ENCODE data around the gene PER3. TPM values are rescaled to one million over a fixed set of nuclear protein-coding genes. Genes with fewer than 3 reads are reported as not detected.

PER3 gene
- polyA plus RNA-seq, 1 donor from 2014 or later: 0.84 TPM

DNA sequence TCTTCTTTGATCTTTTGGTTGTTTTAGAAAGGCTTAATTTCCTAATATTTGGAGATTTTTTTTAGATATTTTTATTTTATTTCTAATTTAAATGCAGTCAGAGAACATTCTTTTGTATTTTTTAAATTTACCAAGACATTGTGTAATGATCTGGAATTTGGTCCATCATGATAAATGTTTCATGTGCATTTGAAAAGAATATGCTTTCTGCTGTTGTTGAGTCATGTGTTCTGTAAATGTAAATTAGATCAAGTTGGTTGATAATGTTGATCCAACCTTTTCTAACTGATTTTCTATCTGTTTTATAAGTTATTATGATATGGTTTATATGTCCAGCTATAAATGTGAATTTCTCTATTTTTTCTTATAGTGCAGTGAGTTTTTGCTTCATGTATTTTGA is 48.9 kb downstream of the PER3 start:
- H3K9ac ChIP-seq (ENCODE audit: low read length): no peak overlapping the region
- TF ChIP-seq MXI1 (conservative IDR thresholded peaks at IDR 0.05; ENCODE audit: poor library complexity, severe bottlenecking) (no peak), POLR2AphosphoS5 (IDR thresholded peaks at IDR 0.05) (no peak)
- H3F3A ChIP-seq (ENCODE audit: insufficient read depth, low read length, poor library complexity, severe bottlenecking): no peaks in the 10 kb centered on the region
- no peaks in the 10 kb centered on the region for H3K36me3 ChIP-seq (ENCODE audit: insufficient read depth, low read length)
- no peak overlapping the region for H2AFZ ChIP-seq (ENCODE audit: low read depth, low read length)
- H3K27me3 ChIP-seq (ENCODE audit: insufficient read depth, low read depth, low read length): no peaks in the 10 kb centered on the region
- H3K4me2 ChIP-seq (ENCODE audit: low read length): no peak overlapping the region
- H3K9me3 ChIP-seq (ENCODE audit: low read length): no peaks in the 10 kb centered on the region
- no peak overlapping the region for H3K4me3 ChIP-seq (ENCODE audit: low read length)
- H3K9me2 ChIP-seq (ENCODE audit: insufficient read depth, low read length): no peaks in the 10 kb centered on the region
- H3K79me2 ChIP-seq (replicated peaks; ENCODE audit: insufficient read depth, low read length): no peaks in the 10 kb centered on the region
- no peak overlapping the region for H3K27ac ChIP-seq (ENCODE audit: low read length)
- no peaks in the 10 kb centered on the region for H4K20me1 ChIP-seq (ENCODE audit: insufficient read depth)

GRCh38 chr1:7838714-7839113 is 54.6 kb downstream of the PER3 start:
- TF ChIP-seq, protein P1, sequence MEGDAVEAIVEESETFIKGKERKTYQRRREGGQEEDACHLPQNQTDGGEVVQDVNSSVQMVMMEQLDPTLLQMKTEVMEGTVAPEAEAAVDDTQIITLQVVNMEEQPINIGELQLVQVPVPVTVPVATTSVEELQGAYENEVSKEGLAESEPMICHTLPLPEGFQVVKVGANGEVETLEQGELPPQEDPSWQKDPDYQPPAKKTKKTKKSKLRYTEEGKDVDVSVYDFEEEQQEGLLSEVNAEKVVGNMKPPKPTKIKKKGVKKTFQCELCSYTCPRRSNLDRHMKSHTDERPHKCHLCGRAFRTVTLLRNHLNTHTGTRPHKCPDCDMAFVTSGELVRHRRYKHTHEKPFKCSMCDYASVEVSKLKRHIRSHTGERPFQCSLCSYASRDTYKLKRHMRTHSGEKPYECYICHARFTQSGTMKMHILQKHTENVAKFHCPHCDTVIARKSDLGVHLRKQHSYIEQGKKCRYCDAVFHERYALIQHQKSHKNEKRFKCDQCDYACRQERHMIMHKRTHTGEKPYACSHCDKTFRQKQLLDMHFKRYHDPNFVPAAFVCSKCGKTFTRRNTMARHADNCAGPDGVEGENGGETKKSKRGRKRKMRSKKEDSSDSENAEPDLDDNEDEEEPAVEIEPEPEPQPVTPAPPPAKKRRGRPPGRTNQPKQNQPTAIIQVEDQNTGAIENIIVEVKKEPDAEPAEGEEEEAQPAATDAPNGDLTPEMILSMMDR (IDR thresholded peaks at IDR 0.05; ENCODE audit: poor library complexity, severe bottlenecking): no peak
- TF ChIP-seq RAD21 (conservative IDR thresholded peaks at IDR 0.05) (no peak), EP300 (conservative IDR thresholded peaks at IDR 0.05; ENCODE audit: poor library complexity, severe bottlenecking) (no peak), REST (IDR thresholded peaks at IDR 0.05; ENCODE audit: borderline replicate concordance) (no peak), MXI1 (conservative IDR thresholded peaks at IDR 0.05; ENCODE audit: poor library complexity, severe bottlenecking) (no peak), TAF1 (IDR thresholded peaks at IDR 0.05; ENCODE audit: low read depth) (no peak), SMC3 (conservative IDR thresholded peaks at IDR 0.05; ENCODE audit: poor library complexity) (no peak), POLR2AphosphoS5 (IDR thresholded peaks at IDR 0.05) (no peak), EZH2 (IDR thresholded peaks at IDR 0.05; ENCODE audit: borderline replicate concordance, insufficient read depth, low read length, poor library complexity, severe bottlenecking) (no peak)

DNA sequence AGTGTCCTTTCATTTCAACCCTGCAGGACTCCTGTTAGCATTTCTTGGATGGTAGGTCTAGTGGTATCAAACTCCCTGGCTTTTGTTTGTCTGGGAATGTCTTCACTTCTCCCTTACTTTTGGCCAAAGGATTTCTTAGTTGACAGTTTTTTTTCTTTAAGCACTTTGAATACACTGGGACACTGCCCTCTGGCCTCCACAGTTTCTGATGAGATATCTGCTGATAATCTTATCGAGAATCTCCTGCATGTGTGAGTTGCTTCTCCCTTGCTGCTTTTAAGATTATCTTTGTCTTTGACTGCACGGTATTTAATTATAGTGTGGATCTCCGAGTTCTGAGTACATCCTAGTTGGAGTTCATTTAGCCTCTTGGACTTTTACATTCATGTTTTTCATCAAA is 55.4 kb downstream of the PER3 start:
- H3K4me3 ChIP-seq (ENCODE audit: low read length): no peak overlapping the region
- no peak for TF ChIP-seq REST (IDR thresholded peaks at IDR 0.05; ENCODE audit: borderline replicate concordance)

More at GRCh38 chr1:7838714-7839113, 54.6 kb downstream of the PER3 start:
- Histone ChIP-seq H3K27me3 (ENCODE audit: insufficient read depth, low read depth, low read length) (no peaks in the 10 kb centered on the region), H3K79me2 (replicated peaks; ENCODE audit: insufficient read depth, low read length) (no peaks in the 10 kb centered on the region), H3K36me3 (ENCODE audit: insufficient read depth, low read length) (no peaks in the 10 kb centered on the region), H3K9me2 (ENCODE audit: insufficient read depth, low read length) (no peaks in the 10 kb centered on the region), H3K4me3 (ENCODE audit: low read length) (no peak overlapping the region), H3K4me2 (ENCODE audit: low read length) (no peak overlapping the region), H3F3A (ENCODE audit: insufficient read depth, low read length, poor library complexity, severe bottlenecking) (no peaks in the 10 kb centered on the region), H3K9me3 (ENCODE audit: low read length) (no peaks in the 10 kb centered on the region), H2AFZ (ENCODE audit: low read depth, low read length) (no peak overlapping the region), H4K20me1 (ENCODE audit: insufficient read depth) (no peaks in the 10 kb centered on the region), H3K27ac (ENCODE audit: low read length) (no peak overlapping the region), H3K9ac (ENCODE audit: low read length) (no peak overlapping the region)

More for the DNA sequence above, 55.4 kb downstream of the PER3 start:
- H2AFZ ChIP-seq (ENCODE audit: low read depth, low read length): no peak overlapping the region
- H3K79me2 ChIP-seq (replicated peaks; ENCODE audit: insufficient read depth, low read length): no peaks in the 10 kb centered on the region
- no peak overlapping the region for H3K27ac ChIP-seq (ENCODE audit: low read length)
- no peaks in the 10 kb centered on the region for H3K9me3 ChIP-seq (ENCODE audit: low read length)
- H3K9me2 ChIP-seq (ENCODE audit: insufficient read depth, low read length): no peaks in the 10 kb centered on the region
- no peak overlapping the region for H3K9ac ChIP-seq (ENCODE audit: low read length)
- no peaks in the 10 kb centered on the region for H3K36me3 ChIP-seq (ENCODE audit: insufficient read depth, low read length)
- H4K20me1 ChIP-seq (ENCODE audit: insufficient read depth): no peaks in the 10 kb centered on the region
- no peaks in the 10 kb centered on the region for H3K27me3 ChIP-seq (ENCODE audit: insufficient read depth, low read depth, low read length)
- no peak overlapping the region for H3K4me2 ChIP-seq (ENCODE audit: low read length)
- no peaks in the 10 kb centered on the region for H3F3A ChIP-seq (ENCODE audit: insufficient read depth, low read length, poor library complexity, severe bottlenecking)

Data from neural cell (in vitro differentiated cells).